ENCODE data around the gene MAML3.

MAML3 gene

GRCh38 chr4:140127422-140127821 lies 26.6 kb downstream of the MAML3 start:
- DNase-seq (no peak), ATAC-seq (no peak)

DNA sequence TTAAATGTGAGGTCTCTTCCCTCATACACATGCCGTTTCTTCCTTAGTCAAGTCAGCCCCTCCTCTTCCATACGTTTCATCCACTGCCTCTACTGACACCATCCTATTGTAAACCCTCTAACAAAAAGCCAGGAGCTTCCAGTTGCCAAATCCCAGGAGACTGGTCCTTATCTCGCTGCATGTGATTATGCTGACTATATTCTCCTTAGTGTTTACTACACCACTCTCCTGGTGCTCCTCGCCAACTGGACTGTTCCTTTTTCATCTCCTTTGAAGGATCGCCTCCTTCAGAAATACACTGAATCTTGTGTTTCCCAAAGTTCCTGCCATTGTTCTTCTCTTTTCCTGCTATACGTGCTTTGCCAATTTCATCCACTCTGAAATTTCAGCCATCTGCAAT lies 27.7 kb downstream of the MAML3 start:
- ATAC-seq, result no peak

DNA sequence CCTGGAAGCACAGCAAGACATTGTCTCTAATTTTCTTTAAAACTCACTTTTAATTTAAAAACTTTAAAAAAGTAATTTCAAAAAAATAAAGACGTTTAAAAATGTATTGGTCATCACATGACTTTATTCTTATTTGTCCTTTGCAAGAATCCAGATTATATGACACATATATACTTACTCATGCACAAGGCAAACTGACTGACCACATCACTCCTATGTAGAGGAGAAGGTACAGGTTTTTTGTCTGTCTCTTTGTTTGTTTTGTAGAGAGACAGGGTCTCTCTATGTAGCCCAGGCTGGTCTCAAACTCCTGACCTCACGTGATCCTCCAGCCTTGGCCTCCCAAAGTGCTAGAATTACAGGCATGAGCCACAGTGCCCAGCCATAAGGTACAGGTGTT lies 28.6 kb downstream of the MAML3 start:
- DNase-seq (no peak), ATAC-seq (no peak)

More for the DNA sequence above, 27.7 kb downstream of the MAML3 start:
- DNase-seq, result no peak

- ATAC-seq, result no peak
- DNase-seq, result no peak
Measured at GRCh38 chr4:140123666-140124377, 30.2 kb downstream of the MAML3 start.

- DNase-seq (no peak), ATAC-seq (no peak)
Measured at GRCh38 chr4:140122891-140123290, 31.1 kb downstream of the MAML3 start.

GRCh38 chr4:140121646-140122045 lies 32.3 kb downstream of the MAML3 start:
- DNase-seq (no peak), ATAC-seq (no peak)

GRCh38 chr4:140118931-140119640 lies 34.9 kb downstream of the MAML3 start:
- no peak for DNase-seq
- no peak for ATAC-seq

GRCh38 chr4:140117947-140118346 lies 36.0 kb downstream of the MAML3 start:
- DNase-seq (no peak), ATAC-seq (no peak)

- DNase-seq, result peak; percentile 38
- peak; percentile 100 for ATAC-seq
Measured at GRCh38 chr4:140116442-140117104, 37.4 kb downstream of the MAML3 start.

GRCh38 chr4:140115140-140115539 lies 38.8 kb downstream of the MAML3 start:
- no peak for DNase-seq
- no peak for ATAC-seq

- ATAC-seq (no peak), DNase-seq (no peak)
Measured at GRCh38 chr4:140113653-140114052, 40.3 kb downstream of the MAML3 start.

GRCh38 chr4:140112576-140112975 lies 41.4 kb downstream of the MAML3 start:
- ATAC-seq (no peak), DNase-seq (no peak)

DNA sequence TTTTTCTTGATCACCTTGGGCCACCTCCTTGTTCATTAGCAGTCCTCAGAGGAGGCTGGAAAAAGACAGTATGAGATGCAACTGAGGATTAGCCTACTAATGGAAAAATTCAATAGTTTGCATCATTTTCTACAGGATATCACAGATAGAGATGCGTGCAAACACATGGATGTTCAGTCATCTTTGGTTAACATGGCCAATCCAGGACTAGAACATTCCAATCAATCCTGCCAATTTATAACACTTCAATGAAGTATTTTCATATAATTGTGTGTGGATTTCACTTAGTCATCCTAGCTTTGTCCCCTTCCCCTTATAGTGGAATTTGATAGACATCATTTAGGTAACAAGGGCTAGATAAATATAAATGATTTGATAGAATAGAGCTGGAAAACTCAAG lies 42.7 kb downstream of the MAML3 start:
- ATAC-seq (no peak), DNase-seq (no peak)

GRCh38 chr4:140110542-140111215 lies 43.3 kb downstream of the MAML3 start:
- no peak for ATAC-seq
- DNase-seq, result no peak

DNA sequence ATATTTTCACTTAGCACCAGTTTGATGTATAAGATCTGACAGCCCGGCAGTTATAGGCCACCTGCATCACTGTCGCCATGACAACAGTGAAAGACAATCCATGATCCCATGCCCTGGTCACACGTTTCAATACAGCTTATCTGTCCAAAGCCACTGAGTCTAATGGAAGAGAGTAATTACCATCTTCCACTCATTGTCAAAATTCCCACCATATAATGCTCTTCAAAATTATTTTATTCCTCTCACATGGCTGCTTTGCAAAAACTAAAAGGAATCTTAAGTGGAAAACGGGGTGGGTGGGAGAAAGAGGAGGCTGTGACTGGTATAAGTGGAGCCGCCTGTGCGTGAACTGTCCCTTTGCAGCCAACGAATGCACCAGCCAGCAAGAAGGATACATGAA lies 44.2 kb downstream of the MAML3 start:
- no peak for DNase-seq
- ATAC-seq, result no peak

DNA sequence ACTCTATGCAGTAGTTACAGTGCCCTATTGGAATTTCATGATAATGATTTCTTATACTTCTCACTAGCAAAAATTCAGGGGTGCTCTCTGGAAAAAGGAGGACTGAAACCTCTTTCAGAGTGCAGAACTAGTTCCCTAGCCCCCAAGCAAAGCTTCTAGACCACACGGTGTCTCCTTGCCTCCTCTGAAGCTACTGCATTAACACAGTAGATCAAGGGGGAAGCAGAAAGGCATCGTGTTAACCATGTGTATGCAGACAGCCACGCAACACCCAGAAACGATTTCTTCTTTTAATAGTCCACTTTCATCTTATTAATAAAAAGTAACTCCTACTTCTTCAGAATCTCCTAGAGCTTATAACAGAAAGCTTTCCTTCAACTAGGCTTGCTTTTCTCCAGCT lies 44.7 kb downstream of the MAML3 start:
- DNase-seq, result no peak
- ATAC-seq, result no peak

- ATAC-seq (peak; percentile 30), DNase-seq (no peak)
Measured at GRCh38 chr4:140108713-140109230, 45.2 kb downstream of the MAML3 start.

GRCh38 chr4:140108243-140108642 lies 45.7 kb downstream of the MAML3 start:
- ATAC-seq, result no peak

GRCh38 chr4:140106289-140106844 lies 47.6 kb downstream of the MAML3 start:
- DNase-seq (no peak), ATAC-seq (no peak)

More at GRCh38 chr4:140108243-140108642, 45.7 kb downstream of the MAML3 start:
- DNase-seq, result no peak

GRCh38 chr4:140105436-140105835 lies 48.5 kb downstream of the MAML3 start:
- ATAC-seq (no peak), DNase-seq (no peak)

- DNase-seq, result peak; percentile 39
- ATAC-seq, result peak; percentile 93
Measured at GRCh38 chr4:140103676-140104075, 50.3 kb downstream of the MAML3 start.

DNA sequence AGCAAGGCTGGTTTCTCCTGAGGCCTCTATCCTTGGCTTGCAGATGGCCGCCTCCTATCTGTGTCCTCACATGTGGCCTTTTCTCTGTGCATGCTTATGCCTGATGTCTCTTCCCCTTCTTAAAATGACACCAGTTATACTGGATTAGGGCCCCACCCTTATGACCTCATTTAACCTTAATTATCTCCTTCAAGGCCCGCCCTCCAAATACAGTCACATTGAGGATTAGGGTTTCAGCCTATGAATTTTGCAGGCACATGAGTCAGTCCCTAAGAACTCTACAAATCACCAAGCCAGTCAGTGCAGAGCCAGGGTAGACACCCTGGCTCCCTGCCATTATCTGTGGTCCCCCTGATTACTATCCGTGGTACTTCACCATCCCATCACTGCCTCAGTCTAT lies 51.6 kb downstream of the MAML3 start:
- DNase-seq, result no peak
- no peak for ATAC-seq

Measured in stimulated activated naive CD8-positive, alpha-beta T cell treated with anti-CD3 and anti-CD28 coated beads, Interleukin-15, Interleukin-2, amounts not matched to agents 100 U/mL and 50 U/mL, for 24 hours (primary cell).